Kidney tubule cell (primary cell): ENCODE data around the gene KCNJ1.

Experiments
- DNase-seq: peaks from one replicate; pipeline ENCODE4 v3.0.0-alpha.2; 2018; ENCODE audit warnings: low spot score

KCNJ1 gene

DNA sequence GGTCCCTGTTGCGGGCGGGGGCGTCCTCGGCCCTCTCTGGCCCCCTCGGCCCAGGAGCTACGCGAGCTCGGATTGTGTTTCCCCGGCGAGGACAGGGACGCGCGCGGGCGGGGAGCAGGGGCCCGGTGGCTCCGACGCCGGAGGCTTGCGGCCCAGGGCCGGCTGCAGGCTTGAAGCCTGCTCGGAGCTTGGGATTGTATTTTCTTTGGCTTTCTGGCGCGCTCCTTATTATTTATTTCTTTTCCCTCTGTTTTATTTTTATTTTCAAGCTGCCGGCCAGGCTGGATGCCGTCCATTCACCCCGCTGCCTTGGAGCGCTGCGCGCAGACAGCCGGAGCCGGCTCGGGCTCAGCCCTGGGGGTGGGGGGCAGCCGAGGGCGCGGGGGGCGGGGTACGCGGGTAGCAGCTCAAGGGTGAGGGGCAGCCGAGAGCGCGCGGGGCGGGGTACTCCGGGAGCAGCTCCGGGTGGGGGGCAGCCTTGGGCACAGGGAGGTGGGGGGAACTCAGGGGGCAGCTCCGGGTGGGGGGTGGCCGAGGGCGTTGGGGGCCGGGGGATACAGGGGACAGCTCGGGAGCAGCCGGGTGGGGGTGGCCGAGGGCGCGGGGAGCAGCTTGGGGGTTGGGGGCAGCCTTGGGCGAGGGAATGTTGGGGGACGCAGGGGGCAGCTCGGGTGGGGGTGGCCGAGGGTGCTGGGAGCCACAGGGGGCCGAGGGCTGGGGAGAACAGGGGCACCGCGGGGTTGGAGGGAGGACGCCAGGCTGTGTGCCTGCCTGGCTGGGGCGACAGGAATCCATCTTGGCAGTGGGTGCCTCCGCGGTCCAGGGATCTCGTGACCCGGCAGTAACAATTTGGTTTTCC is 42.7 kb downstream of the KCNJ1 start:
- no peak for DNase-seq

DNA sequence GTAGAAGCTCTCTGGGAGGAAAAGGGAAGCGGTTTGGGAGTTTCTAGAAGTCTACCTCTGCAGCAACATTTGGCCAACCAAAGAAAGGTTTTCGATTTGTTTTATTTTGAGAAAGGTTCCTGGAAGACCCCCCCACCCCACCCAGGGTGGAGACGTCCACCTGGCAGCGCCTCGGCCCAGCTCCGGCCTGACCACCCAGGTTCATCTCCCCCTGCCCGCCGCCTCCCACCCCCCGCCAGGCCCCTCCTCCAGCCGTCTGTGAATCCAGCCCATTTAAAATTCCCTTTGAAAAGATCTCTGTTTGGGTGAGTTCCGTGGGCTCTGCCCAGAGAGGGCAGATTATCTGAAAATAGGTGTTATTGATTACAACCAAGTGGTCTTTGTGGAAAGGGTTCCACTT is 43.3 kb downstream of the KCNJ1 start:
- no peak for DNase-seq

DNA sequence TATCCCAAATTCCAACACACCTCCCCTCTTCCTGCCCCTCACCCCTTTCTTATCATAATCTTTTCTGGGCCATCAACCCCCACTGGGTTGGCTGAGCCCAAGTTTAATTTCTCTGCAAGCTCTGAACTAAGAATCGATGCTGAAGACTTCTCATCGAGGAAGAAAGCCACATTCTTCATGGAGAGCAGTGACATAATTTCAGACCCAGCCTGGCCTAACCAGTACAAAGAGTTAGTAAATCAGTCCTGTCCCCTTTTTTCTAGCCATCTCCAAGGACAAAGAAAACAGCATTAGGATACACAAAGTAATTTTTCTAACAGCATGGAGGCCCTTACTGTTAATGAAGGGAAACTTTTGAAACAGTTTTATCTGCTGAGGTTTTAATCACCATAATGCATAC is 45.0 kb downstream of the KCNJ1 start:
- no peak for DNase-seq

- DNase-seq, result no peak
Observed at GRCh38 chr11:128821556-128821955, 45.5 kb downstream of the KCNJ1 start.

GRCh38 chr11:128819198-128819597 is 47.9 kb downstream of the KCNJ1 start:
- no peak for DNase-seq

DNA sequence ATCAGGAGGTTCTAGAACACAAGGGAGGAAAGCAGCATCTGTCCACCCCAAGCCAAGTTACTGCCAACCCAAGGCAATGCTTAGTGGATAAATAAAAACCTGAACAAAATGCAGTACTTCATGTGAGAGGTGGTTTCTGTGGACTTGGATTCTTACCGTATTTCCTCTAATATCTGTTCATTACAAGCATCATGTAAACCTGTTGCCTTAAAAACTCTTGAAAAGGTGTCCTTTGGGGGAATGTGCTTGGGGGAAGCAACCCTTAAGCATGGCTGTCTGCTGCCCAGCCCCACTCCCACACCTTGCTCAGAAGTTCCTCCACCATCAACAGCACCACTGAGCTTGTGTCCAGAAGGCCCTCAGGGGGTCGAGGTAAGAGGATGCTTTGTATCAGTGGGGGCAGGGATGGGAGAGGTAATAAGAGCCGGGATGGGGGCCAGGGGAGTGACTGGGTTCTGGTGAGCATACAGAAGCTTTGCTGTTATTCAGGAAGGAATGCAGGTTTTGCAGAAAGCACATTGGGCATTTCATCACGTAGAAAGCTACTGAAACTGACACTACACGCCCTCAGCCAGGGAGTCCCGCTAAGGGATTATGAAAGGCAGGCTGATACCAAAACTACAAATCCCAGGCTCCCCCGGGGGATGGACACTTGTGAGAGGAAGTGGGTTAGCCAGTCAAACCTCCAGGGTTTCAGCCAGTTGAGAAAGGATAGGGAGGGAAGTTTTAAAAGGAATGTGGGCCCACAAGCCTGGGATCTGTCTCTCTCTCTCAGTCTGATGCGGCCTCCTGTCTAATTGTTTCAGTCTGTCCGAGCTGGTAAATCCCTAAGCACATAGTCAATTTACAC is 52.0 kb downstream of the KCNJ1 start:
- peak; percentile 31 for DNase-seq

- no peak for DNase-seq
Observed at GRCh38 chr11:128813729-128814128, 53.4 kb downstream of the KCNJ1 start.

DNA sequence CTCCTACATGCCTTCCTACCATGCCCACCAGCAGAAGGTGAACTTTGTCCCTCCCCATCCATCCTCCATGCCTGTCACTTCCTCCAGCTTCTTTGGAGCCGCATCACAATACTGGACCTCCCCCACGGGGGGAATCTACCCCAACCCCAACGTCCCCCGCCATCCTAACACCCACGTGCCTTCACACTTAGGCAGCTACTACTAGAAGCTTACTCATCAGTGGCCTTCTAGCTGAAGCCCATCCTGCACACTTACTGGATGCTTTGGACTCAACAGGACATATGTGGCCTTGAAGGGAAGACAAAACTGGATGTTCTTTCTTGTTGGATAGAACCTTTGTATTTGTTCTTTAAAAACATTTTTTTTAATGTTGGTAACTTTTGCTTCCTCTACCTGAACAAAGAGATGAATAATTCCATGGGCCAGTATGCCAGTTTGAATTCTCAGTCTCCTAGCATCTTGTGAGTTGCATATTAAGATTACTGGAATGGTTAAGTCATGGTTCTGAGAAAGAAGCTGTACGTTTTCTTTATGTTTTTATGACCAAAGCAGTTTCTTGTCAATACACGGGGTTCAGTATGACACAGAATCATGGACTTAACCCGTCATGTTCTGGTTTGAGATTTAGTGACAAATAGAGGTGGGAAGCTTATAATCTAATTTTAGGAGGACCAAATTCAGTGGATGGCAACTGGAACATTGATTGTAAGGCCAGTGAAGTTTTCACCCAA is 56.1 kb downstream of the KCNJ1 start:
- no peak for DNase-seq

DNA sequence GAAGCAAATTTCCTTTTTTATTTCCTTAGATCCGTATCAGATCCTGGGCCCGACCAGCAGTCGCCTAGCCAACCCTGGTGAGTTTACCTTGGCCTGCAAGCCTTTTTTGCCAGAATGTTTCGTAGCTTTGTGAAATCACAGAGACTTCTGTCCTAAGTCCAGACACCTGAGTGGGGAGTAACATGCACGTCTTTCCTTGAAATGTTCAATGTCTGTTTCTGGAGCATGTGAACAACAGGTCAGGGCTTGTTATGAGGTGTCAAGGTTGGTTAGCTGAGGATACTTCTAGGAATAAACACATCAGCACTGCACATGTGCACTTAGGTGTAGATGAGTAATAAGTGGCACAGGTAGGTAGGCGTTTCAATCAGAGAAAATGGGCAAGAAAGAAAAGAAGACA is 58.0 kb downstream of the KCNJ1 start:
- no peak for DNase-seq

DNA sequence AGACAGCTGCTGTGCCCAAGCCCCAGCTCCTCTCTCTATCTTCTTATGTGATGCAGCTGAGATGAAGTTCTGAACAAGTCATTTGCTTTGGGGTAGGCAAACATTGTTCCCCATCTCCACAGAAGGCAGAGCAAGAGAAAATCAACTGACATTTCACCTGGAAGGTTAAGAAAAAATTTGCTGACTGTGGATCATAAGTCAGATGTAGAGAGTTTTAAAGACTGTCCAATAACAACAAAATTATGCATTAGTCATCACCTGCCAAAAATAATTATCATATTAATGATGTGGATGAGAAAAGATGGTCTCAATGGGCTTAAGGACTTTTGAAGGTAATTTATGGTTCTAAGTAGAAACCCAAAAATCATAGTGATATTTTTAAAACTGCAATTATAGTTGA is 59.2 kb downstream of the KCNJ1 start:
- no peak for DNase-seq

DNA sequence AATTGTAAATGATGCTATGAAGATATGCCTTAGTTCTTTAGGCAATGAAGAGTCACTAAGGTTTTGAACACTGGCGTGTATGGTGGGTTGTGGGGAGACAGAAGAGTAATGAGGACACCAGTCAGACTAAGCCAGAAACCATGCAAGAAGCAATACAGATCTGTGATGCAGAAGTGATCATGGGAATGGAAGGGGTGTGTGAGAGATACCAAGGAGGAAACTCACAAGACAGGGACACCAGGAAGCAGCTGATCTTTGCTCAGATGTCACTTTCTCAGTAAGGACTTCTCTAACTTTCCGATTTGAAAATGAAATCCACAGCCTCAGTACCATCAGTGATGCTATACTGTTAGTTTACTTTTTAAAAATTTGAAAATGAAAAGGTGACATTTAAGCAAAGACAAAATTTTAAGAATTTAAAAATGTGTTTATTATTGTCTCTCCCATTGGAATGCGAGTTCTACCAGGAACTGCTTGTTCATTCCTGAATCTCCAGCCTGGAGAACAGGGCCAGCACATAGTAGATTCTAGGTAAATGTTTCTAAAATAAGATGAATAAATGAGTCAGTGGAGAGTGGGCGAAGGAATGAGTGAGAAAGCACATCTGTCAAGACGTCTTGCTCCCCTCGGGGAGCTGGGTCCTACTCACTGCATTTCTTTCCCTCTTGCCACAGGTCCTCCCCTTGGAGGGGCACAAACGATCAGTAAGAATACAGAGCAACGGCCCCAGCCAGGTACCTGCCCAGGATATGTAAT is 60.4 kb downstream of the KCNJ1 start:
- DNase-seq, result no peak

- peak; percentile 10 for DNase-seq
Observed at GRCh38 chr11:128804481-128804880, 62.6 kb downstream of the KCNJ1 start.

DNA sequence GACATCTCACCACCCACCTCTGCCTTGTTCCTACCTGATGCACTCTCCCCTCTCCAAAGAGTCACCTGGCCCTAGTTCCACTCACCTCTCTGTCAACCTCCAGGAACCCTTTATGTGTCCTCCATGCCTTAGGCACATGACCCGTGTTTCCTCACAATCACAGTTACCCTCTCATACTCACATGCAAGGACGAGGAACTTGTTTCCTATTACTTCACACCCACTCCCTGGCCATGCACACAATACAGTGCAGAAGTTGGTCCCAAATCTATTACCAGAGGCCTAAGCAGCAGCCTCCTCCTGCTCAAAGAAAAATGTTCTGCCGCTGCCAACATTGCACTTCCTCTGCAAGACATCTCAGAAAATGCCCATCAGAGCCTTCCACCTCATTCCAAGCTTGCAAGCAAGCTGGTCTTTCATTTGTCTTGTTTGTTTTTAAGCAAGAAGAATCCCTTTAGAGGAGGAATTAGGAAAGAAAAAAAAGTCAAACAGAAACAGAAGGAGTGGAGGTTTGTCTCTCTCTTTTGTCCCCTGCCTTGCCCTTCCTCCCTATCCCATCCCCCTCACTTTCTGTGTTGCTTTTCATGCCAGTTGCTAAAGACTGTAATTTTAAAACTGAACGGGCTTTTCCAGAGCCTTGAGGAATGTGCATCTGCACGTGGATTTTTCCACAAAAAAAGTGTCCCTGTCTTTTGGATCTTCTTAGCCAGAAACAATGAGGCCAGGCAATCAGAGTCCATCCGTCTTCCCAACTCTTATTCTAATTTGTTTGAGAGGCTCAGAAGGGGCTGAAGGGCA is 63.4 kb downstream of the KCNJ1 start:
- DNase-seq, result no peak

DNA sequence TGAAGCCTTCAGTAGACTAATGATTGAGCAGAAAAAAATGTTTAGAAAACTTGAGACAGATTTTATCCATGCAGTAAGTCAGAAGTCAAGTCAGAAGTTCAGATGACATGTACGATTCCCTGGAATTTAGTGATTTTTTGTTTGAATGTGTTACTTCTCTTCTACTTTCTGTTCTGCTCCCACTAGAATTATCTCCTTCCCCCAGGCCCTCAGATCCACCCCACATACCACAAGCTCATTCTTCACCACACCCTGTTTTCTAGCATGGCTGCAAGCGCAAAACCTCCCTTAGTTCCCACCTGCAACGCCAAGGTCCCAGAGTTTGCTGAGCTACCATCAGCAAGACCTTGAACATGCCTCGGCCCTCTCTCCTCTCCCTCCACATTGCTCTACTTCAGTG is 64.1 kb downstream of the KCNJ1 start:
- DNase-seq, result no peak

DNA sequence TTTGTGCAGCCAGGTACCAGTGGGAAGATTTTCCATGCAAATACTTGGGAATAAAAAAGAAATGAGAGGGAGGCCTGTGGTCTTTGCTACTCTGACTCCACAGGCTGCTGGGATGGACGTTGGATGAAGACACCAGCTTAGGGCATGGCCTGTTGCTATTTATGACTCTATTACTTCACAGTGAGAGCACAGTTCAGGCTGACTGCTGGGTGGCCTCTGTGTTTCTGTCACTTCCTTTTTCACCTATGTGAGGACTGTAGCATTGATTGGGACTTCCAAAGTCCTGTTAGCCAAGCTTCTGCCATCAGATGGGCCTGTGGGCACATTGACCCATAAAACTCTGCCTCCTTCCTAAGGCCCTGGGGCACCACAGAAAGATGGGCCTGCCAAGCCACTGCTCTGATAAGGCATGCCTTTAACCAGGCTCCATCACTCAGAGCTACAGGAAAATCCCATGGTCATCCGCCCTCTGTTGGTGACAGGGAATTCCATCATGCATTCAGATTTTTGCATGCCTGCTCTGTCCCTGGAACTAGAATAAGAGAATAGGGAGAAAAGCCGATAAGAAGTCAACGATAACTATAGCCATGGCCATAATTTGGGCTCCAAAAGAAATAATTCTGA is 64.6 kb downstream of the KCNJ1 start:
- peak; percentile 25 for DNase-seq

- no peak for DNase-seq
Observed at GRCh38 chr11:128800871-128801417, 66.2 kb downstream of the KCNJ1 start.

GRCh38 chr11:128796270-128796669 is 70.8 kb downstream of the KCNJ1 start:
- DNase-seq, result no peak

GRCh38 chr11:128790196-128790595 is 76.9 kb downstream of the KCNJ1 start:
- no peak for DNase-seq

DNA sequence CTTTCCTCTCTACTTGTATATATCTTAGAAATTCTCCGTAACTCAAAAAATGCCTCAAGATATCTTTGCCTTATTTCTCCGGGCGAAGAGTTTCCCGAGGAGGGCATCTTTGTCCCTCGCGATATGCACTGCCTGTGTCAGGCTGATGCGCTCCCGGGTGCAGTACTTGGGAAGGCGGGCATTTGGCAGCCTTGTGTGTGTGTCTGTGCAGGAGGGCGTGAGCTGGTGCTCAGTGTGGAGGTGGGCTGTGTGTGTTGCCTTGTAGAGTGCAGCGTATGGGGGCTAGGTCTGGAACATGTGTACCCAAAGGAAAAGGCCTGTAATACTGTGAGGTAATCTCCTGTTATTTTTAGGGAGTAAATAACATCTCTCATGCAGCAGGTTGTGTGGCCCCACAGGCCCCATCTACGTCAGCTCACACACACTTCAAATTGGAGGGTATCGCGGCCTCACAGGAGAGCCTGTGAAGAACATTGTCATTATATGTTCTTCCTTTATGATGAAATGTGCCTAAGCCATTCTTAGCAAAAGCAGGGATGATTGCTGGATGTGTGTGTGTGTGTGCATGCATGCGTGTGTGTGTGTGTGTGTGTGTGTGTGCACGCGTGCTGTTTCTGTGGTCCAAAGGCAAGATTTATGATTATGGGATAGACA is 77.5 kb downstream of the KCNJ1 start:
- no peak for DNase-seq
